Osteocyte (in vitro differentiated cells): ENCODE data around the gene INPP5J. TPM values are rescaled to one million over a fixed set of nuclear protein-coding genes. Genes with fewer than 3 reads are reported as not detected.
"Not testable (repeated sequence)": the region's sequence is repeated elsewhere in the genome, so short reads cannot be mapped to it uniquely, and the experiment has no call there.

Experiments used
- DNase-seq: peaks from one replicate; pipeline ENCODE4 v3.0.0; 2021; ENCODE audit warnings: mixed read lengths; ENCODE audit not compliant: unreplicated experiment; ENCODE audit errors: extremely low spot score
- H3K27ac Mint-ChIP-seq: one replicate; pipeline ENCODE4 v1.8.0; 2021; ENCODE audit warnings: mild to moderate bottlenecking, mixed read lengths; ENCODE audit not compliant: unreplicated experiment
- H3K27me3 Mint-ChIP-seq: one replicate; pipeline ENCODE4 v1.8.0; 2021; ENCODE audit warnings: mixed read lengths; ENCODE audit not compliant: unreplicated experiment
- H3K36me3 Mint-ChIP-seq: one replicate; pipeline ENCODE4 v1.8.0; 2021; ENCODE audit warnings: mixed read lengths; ENCODE audit not compliant: unreplicated experiment
- H3K4me1 Mint-ChIP-seq: one replicate; pipeline ENCODE4 v1.8.0; 2021; ENCODE audit warnings: mixed read lengths; ENCODE audit not compliant: unreplicated experiment
- H3K4me3 Mint-ChIP-seq: one replicate; pipeline ENCODE4 v1.8.0; 2021; ENCODE audit warnings: mild to moderate bottlenecking, moderate library complexity, mixed read lengths; ENCODE audit not compliant: unreplicated experiment
- H3K9me3 Mint-ChIP-seq: one replicate; pipeline ENCODE4 v1.8.0; 2021; ENCODE audit warnings: mixed read lengths; ENCODE audit not compliant: unreplicated experiment
- long read RNA-seq: library from polyadenylated mRNA; unstranded; transcript quantifications from one replicate; pipeline ENCODE4 v2.0.0, GENCODE V29; 2021
- total RNA-seq: library from RNA; stranded (reverse); gene quantifications from 2 replicates; pipeline ENCODE4 v1.2.1, GENCODE V29; 2021
- TF ChIP-seq, protein P1 (sequence below): fragments of 200-600 bp; sonication (generic); IDR thresholded peaks from 2 replicates; pipeline ENCODE4 v1.5.0; 2021; ENCODE audit warnings: antibody characterized with exemption, mild to moderate bottlenecking, moderate library complexity

INPP5J gene, protein sequence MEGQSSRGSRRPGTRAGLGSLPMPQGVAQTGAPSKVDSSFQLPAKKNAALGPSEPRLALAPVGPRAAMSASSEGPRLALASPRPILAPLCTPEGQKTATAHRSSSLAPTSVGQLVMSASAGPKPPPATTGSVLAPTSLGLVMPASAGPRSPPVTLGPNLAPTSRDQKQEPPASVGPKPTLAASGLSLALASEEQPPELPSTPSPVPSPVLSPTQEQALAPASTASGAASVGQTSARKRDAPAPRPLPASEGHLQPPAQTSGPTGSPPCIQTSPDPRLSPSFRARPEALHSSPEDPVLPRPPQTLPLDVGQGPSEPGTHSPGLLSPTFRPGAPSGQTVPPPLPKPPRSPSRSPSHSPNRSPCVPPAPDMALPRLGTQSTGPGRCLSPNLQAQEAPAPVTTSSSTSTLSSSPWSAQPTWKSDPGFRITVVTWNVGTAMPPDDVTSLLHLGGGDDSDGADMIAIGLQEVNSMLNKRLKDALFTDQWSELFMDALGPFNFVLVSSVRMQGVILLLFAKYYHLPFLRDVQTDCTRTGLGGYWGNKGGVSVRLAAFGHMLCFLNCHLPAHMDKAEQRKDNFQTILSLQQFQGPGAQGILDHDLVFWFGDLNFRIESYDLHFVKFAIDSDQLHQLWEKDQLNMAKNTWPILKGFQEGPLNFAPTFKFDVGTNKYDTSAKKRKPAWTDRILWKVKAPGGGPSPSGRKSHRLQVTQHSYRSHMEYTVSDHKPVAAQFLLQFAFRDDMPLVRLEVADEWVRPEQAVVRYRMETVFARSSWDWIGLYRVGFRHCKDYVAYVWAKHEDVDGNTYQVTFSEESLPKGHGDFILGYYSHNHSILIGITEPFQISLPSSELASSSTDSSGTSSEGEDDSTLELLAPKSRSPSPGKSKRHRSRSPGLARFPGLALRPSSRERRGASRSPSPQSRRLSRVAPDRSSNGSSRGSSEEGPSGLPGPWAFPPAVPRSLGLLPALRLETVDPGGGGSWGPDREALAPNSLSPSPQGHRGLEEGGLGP
- total RNA-seq = 3.0 and 3.5 TPM in 2 replicates
- long read RNA-seq = 0 reads

DNA sequence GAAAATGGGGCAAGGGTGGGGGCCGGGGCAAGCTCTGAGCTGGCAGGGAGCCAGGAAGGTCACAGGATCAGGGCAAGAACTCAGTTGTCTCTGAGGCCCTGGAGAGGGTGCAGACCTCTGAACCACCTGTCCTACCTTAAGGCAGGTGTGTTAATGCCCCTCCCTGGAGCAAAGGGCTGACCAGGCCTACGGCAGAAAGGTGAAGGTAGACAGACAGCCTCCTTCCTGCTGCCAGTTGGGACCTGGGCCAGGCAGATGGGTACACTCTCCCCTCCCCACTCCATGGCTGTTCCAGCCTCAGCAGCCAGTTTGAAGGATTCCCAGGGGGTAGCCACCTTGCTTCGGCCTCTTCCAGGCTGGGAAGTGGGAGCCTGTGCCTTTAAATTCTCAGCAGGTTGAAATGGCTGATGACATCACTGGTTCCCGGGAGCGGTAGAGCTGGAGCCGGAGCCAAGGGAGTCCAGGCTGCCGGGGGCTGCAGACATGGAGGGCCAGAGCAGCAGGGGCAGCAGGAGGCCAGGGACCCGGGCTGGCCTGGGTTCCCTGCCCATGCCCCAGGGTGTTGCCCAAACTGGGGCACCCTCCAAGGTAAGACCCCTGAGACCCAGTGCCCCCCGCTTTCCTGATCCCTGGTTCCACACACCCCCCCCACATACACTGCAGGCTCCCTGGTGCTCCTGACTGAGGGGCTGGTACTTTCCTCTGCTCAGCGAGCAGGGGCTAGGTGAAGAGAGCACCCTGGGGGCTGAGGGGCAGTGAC lies at the start of gene INPP5J:
Gene INPP5J (plus strand): TSS at position 435 of the 760 bp plus-strand sequence. CDS start 49 bp downstream, at position 484.
- Mint-ChIP-seq H3K36me3 (no peaks in the 10 kb centered on the region), H3K4me1 (peaks cover 13% of the 10 kb centered on the region), H3K9me3 (no peaks in the 10 kb centered on the region), H3K4me3 (peak within 1 kb of the TSS; percentile 68), H3K27ac (no peak within 1 kb of the TSS), H3K27me3 (no peaks in the 10 kb centered on the region)
- no peak for DNase-seq
- TF ChIP-seq, protein P1, sequence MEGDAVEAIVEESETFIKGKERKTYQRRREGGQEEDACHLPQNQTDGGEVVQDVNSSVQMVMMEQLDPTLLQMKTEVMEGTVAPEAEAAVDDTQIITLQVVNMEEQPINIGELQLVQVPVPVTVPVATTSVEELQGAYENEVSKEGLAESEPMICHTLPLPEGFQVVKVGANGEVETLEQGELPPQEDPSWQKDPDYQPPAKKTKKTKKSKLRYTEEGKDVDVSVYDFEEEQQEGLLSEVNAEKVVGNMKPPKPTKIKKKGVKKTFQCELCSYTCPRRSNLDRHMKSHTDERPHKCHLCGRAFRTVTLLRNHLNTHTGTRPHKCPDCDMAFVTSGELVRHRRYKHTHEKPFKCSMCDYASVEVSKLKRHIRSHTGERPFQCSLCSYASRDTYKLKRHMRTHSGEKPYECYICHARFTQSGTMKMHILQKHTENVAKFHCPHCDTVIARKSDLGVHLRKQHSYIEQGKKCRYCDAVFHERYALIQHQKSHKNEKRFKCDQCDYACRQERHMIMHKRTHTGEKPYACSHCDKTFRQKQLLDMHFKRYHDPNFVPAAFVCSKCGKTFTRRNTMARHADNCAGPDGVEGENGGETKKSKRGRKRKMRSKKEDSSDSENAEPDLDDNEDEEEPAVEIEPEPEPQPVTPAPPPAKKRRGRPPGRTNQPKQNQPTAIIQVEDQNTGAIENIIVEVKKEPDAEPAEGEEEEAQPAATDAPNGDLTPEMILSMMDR = no peak

DNA sequence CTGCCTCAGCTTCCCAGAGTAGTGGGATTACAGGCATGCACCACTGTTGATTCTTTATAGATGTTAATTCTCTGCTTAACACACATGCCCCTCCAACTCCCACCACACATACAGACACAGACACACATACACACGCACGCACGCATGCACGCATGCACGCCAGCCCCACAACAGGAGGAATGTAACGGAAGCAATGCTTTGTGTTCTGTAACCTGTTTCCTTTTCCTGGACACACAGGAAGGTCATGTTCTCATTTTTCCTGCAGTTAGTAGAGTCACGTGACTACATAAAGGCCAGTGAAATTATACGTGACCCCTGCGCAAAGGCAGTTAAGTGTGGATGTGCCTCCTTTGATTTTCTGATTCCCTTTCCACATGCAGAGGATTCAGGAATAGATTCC lies 49.6 kb upstream of the INPP5J start:
- not testable (repeated sequence) for H3K36me3 Mint-ChIP-seq, H3K9me3 Mint-ChIP-seq, DNase-seq

DNA sequence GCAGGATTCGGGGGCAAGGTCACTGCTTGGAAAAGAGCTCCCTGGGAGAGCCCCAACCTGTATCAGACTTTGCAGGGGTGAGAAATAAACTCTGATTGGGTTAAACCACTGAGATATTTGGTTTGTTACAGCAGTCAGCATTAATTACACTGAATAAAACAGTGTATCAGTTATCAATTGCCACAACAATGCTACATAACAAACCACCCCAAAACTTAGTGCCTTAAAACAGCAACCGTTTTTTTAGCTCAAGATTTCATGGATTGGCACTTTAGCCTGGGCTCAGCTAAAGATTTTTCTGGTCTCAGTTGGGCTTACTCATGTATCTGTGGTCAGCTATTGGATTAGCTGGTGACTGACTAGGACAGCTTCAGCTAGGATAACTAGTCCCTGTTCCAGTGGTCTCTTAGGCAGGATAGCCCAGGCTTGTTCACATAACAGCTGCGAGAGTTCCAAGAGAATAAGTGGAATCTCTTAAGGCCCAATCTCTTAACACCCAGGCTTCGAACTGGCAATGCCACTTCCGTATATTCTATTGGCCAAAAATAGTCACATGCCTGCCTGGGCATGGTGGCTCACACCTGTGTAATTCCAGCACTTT lies 49.1 kb upstream of the INPP5J start:
- not testable (repeated sequence) for H3K9me3 Mint-ChIP-seq, DNase-seq, H3K27me3 Mint-ChIP-seq, H3K4me3 Mint-ChIP-seq, H3K27ac Mint-ChIP-seq, H3K36me3 Mint-ChIP-seq, H3K4me1 Mint-ChIP-seq

More for the DNA sequence above, 49.6 kb upstream of the INPP5J start:
- H3K27ac Mint-ChIP-seq, H3K27me3 Mint-ChIP-seq, H3K4me3 Mint-ChIP-seq, H3K4me1 Mint-ChIP-seq: not testable (repeated sequence)

DNA sequence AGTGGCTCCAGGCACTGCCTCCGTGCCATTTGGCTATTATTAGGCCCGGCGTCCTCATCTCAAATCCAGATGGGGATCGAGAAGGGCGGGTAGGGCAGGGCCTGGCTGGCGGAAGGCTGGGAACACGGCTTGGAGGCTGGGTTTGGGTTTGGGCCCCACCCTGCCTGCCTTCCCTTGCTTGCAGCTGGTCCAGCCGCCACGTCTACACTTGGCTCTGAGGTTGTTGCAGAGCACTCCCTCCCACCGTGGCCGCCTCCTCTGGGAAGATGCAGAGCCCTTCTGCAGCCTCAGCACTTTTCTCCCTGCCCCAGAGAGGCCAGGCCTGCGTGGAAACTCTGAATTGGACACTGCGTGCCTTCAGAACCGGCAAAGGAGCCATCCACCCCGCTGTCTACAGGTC lies 46.8 kb upstream of the INPP5J start:
- no peaks in the 10 kb centered on the region for H3K36me3 Mint-ChIP-seq
- TF ChIP-seq, protein P1 = no peak
- DNase-seq = no peak
- H3K27ac Mint-ChIP-seq = no peak overlapping the region
- H3K4me3 Mint-ChIP-seq = no peak overlapping the region
- H3K27me3 Mint-ChIP-seq = no peaks in the 10 kb centered on the region
- H3K4me1 Mint-ChIP-seq = peaks cover 4% of the 10 kb centered on the region
- H3K9me3 Mint-ChIP-seq = no peaks in the 10 kb centered on the region

DNA sequence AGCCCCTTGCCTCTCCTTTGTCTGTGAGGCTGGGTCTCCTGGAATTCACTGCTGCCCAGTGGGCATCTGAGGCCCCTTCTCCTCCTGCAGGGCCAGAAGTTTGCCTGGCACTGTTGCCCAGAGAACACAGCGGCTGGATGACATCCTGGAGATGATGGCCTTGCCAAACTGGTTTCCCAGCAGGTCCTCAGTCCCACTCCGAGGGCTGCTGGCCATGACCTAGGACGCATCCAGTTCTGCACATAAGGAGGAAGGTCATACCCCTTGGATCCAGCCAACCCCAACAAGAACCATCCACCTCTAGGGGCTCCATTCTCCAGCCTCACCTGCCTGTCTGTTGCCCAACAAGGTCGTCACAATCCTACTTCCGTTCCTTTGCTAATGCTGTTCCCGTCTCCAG lies 45.1 kb upstream of the INPP5J start:
- Mint-ChIP-seq H3K9me3 (no peaks in the 10 kb centered on the region), H3K4me3 (no peak overlapping the region), H3K4me1 (peaks cover 18% of the 10 kb centered on the region), H3K27ac (no peak overlapping the region), H3K36me3 (no peaks in the 10 kb centered on the region), H3K27me3 (no peaks in the 10 kb centered on the region)
- TF ChIP-seq, protein P1 = no peak
- no peak for DNase-seq

DNA sequence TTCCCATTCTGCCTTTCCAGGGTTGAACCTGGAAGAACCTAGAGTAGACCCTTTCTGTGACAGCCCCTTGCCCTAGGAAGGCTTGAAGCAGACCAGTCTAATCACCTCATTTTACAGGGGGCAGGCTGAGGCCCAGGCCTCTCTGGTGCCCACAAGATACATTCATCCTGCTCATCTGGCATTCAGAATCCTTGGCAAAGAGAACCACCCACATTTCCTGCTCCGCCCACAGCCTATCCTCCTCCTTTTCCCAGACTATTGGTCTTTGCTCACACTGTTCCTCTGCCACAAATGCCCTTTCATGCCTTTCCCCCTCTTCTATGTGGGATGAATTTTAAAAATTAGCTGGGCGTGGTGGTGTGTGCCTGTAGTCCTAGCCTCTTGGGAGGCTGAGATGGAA lies 44.4 kb upstream of the INPP5J start:
- not testable (repeated sequence) for DNase-seq

More for the DNA sequence above, 44.4 kb upstream of the INPP5J start:
- not testable (repeated sequence) for H3K4me3 Mint-ChIP-seq, H3K36me3 Mint-ChIP-seq, H3K27ac Mint-ChIP-seq, H3K27me3 Mint-ChIP-seq, H3K9me3 Mint-ChIP-seq
- H3K4me1 Mint-ChIP-seq = peaks cover 25% of the 10 kb centered on the region
